Upper lobe of left lung (tissue), 4 donors: ENCODE data around the gene GPSM1.

Experiments
- POLR2A ChIP-seq, 4 donors: fragments of 450-650 bp; IDR thresholded peaks; one replicate each; pipeline ENCODE4 v1.5.1; 2016 to 2017; ENCODE audit warnings: antibody characterized with exemption in 4 of 4, mild to moderate bottlenecking in 2 of 4
- TF ChIP-seq, protein P1 (sequence below), 6 experiments: fragments of 450-650 bp in 4 of 6; fragments of 200-600 bp in 2 of 6; sonication (generic) in 2 of 6; IDR thresholded peaks; one replicate each; pipeline ENCODE4 v1.5.1; 2016 to 2019; ENCODE audit warnings: antibody characterized with exemption in 6 of 6

DNA sequence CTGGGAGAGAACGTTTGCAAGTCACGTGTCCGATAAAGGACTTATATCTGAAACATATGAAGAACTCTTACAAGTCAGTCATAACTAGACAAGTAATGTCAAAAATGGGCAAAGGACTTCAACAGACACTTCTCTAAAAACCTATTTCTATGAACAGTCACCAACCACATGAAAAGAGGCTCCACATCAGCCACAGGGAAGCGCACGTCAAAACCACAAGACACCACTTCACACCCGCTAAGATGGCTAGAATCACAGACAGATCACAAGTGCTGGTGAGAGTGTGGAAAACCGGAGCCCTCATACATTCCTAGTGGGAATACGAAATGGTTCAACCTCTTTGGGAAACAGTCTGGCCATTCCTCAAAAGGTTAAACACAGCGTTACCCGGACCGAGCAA is 57.7 kb downstream of the GPSM1 start:
- TF ChIP-seq, protein P1, sequence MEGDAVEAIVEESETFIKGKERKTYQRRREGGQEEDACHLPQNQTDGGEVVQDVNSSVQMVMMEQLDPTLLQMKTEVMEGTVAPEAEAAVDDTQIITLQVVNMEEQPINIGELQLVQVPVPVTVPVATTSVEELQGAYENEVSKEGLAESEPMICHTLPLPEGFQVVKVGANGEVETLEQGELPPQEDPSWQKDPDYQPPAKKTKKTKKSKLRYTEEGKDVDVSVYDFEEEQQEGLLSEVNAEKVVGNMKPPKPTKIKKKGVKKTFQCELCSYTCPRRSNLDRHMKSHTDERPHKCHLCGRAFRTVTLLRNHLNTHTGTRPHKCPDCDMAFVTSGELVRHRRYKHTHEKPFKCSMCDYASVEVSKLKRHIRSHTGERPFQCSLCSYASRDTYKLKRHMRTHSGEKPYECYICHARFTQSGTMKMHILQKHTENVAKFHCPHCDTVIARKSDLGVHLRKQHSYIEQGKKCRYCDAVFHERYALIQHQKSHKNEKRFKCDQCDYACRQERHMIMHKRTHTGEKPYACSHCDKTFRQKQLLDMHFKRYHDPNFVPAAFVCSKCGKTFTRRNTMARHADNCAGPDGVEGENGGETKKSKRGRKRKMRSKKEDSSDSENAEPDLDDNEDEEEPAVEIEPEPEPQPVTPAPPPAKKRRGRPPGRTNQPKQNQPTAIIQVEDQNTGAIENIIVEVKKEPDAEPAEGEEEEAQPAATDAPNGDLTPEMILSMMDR (IDR thresholded peaks at IDR 0.05) = no peak
- TF ChIP-seq POLR2A (IDR thresholded peaks at IDR 0.05) = no peak
